GM18861 (cell line): ENCODE data around the gene EFHC2.

Source experiments
- ATAC-seq: cut with Tn5 transposase; IDR thresholded peaks from one replicate; pipeline ENCODE4 v1.9.1; 2021; ENCODE audit not compliant: unreplicated experiment

Gene EFHC2

DNA sequence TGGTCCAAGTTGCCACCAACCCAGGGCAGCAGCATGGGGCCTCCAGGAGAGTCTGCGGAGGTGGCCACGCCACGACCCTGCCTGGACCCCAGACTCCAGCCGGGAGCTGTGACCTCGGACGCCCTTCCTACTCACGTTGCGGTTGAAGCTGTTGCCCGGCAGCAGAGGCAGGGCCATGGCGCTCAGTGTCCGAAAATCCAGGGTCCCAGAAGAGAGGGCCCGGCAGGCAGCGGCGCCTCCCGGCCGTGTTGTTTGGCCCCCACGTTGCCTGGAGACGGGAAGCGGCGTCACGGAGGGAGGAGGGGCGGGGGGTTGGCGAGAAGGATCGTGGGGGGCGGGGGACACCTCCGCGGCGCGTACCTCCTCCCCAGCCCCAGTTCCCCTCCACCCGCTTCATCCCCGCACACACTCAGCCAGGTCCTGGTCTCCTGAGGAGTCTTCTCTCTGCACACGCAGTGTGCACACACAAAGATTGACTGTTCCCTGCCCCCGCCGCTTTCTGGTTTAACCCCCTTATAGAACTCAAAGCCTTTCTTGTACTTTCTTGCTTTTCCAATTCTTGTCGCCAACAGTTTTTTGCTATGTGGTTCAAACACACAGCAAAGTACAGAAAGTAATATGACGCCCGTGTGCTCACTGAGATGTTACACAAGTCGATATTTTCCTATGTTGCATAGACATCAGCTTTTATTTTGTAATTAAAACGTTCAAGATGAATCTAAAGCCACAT, at the start of gene EFHC2:
TSS of gene EFHC2 (minus strand) at position 261 of the 730 bp plus-strand sequence. CDS start at position 177, 84 bp downstream.
- no peak for ATAC-seq

DNA sequence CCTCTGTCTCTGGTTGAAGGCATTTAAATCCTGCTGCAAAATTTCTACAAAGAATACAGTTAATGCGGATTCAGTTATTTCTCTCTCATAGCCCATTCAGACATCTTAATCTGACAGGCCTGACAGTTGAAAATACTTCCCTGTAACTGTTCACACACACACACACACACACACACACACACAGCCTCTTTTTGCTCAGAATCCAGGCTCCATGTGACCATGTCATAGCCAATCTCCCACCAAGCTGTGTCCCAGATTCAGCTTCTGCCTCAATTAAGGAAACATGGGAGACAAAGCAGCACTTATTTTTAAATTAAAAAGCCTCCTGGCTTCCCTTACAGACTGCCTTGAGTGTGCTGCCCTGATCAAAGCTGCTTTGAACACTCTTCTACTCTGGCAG, 49.3 kb upstream of the EFHC2 start:
- no peak for ATAC-seq

DNA sequence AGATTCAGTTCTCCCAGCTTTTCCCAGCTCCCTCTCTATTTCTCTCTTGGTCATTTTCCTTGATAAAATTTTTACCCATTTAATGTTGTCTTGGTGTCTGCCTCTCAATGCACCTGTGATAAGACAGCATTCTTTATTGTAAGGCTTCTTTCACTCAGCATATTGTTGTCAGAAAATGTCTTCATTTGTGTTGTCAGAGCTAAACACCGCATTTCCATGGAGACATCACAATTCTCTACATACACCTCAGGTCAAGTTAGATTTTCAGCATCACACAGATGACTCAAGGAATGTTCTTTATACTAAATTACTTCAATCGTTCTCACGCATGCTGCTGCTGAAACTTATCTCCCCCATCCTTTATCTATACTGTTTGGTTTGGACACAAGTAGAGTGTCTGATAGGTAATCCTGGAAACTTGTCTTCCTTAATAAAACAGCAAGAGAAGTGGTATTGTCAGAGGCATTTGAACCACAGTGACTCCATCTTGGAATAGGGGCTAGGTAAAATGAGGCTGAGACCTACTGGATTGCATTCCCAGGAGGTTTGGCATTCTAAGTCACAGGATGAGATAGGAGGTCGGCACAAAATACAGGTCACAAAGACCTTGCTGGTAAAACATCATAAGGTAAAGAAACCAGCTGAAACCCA, 41.3 kb upstream of the EFHC2 start:
- ATAC-seq: no peak

DNA sequence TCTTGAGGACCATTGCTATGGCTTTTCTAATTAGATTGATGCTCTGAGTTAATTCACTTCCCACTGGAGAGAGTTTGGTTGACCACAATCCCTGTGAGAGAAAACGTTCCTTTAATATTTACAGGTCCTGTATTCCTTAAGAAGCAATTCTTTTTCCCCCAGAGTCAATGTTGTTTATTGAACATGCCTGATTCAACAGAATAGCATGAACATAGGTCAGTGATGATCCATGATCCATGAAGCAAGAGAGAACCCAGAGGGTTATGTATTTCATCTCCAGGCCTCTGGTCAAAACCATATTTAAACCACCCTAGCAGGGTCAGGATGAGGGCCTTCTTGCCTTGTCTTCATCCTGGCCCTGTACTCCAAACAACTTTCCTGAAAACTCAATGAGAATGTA, 39.4 kb upstream of the EFHC2 start:
- no peak for ATAC-seq

DNA sequence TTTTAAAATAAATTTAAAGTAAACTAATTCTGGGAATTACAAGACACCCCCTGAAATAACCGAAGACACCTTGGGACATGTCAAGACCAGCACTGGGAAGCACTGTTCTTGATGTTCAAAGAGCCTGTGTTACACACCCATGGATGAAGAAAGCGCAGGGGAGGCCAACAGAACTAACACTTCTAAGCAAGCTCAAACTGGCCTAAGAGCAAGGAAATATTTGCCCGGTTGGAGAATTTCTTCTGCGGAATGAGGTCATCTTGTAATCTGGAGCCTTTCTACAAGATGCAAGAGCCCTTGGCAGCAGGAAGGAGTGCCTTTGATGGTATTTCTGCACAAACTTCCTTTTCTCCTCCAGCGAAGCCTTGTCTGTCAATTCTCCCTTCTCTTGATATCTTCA, 9.3 kb upstream of the EFHC2 start:
- ATAC-seq: no peak

- no peak for ATAC-seq
These were observed 6.1 kb upstream of the EFHC2 start for GRCh38 chrX:44349561-44349960.

GRCh38 chrX:44344687-44345086, 1.2 kb upstream of the EFHC2 start:
- no peak for ATAC-seq

- no peak for ATAC-seq
These were observed 722 bp upstream of the EFHC2 start for GRCh38 chrX:44344194-44344593.

DNA sequence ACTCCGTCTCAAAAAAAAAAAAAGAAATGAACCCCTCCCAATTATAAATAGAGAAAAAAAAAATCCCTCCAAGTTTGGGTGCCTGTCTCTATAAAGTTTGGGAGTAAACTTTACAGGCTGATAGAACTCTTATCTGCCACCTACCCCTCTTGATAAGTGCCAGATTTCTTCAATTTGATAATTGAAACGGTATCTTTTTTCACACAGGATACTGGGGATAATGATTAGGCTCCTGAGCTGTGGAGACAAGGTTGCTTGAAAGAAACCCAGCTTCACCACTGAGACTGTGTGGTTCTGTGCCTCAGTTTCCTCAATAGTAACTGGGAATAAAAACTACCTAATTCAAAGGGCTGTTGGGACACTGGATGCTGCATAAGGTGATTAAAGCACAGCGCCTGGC, 606 bp downstream of the EFHC2 start:
- no peak for ATAC-seq

DNA sequence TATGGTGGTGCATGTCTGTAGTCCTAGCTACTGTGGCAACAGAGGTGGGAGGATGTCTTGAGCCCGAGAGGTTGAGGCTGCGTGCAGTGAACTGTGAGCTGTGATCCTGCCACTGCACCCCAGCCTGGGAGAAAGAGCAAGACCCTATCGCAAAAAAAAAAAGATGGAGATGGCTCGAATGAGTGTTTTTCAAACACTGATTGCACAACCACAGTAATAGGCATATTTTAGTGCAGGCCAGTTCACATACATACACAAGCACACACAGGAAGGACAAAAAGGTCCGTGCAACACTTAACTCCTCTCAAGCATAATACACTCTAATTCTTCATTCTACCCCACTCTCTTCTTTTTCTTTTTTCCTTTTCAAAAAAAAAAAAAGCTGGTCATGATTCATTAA, 5.1 kb downstream of the EFHC2 start:
- no peak for ATAC-seq

- no peak for ATAC-seq
These were observed 11.0 kb downstream of the EFHC2 start for GRCh38 chrX:44332437-44332836.

- ATAC-seq: no peak
These were observed 13.2 kb downstream of the EFHC2 start for GRCh38 chrX:44330227-44330626.

GRCh38 chrX:44319550-44319949, 23.9 kb downstream of the EFHC2 start:
- ATAC-seq: no peak

GRCh38 chrX:44317181-44317580, 26.3 kb downstream of the EFHC2 start:
- no peak for ATAC-seq

DNA sequence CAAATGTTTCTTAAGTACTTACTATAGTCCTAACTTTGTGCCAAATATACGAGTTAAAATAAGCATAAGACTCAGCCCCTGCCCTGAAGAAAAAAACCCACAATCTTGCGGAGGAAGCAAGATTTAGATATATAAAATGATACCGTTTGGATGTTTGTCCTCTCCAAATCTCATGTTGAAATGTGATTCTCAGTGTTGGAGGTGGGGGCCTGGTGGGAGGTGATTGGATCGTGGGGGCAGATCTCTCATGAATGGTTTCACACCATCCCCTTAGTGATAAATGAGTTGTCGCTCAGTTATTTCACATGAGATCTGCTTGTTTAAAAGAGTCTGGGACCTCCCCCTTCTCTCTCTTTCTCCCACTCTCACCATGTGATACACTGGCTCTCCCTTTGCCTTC, 28.7 kb downstream of the EFHC2 start:
- ATAC-seq: no peak

DNA sequence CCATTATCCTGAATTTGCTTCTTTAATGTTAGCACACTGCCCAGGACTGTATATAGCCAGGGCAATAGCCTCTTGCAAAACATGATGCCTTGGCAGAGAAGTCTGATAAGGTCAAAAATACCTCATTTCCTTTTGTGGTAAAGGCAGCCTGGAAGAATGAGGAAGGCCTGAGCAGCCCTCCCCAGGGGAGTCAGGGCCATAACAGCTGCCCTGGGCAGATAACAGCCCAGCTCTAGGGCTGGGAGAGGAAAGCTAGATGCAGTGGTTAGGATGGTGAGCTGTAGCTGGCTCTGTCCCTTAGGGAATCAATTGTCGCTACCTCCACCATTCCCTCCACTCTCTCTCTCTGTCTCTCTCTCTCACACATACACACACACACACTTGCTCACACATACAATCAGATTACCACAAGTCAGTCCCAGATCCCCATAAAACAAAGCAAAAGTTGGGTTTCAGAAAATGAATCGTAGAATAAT, 29.2 kb downstream of the EFHC2 start:
- peak; percentile 82 for ATAC-seq

DNA sequence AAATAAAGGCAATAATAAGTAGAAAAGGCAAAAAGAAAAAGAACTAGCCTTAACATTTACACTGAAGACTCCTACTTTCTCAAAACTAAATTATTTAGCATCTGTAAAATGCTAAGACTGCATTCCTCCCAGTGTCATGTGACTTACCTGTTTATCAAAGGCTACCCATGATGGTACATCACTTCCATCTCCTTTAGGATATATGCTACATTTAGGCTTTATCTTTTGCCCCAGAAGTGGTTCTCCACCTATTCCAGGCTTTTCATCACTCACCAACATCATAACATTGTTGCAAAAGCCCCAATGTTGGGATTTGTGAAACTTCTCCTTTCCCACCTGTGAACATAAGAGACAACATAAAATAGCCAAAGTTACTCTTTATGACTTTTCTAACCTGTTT, 31.1 kb downstream of the EFHC2 start:
- no peak for ATAC-seq

- no peak for ATAC-seq
These were observed 33.2 kb downstream of the EFHC2 start for GRCh38 chrX:44310227-44310626.

DNA sequence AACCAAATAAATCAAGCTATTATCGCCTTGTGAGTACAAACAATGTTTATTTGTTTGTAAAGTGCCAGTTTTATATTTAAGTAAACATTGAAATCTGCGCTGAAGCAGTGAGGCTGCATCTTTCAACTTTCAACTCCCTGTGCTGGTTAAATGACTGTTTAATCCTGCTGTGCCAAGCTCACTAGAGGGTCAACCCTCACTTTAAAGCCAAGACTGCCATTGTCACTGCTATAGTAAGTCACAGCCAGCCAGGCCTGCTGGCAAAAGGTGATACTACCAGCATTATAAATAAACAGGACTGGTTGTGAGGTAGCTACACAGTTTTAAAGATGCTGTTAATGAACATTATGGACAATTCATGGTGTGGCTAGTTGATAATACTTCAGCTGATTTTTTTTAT, 34.6 kb downstream of the EFHC2 start:
- no peak for ATAC-seq

GRCh38 chrX:44306356-44306755, 37.1 kb downstream of the EFHC2 start:
- no peak for ATAC-seq

- ATAC-seq: no peak
These were observed 37.6 kb downstream of the EFHC2 start for GRCh38 chrX:44305921-44306320.

GRCh38 chrX:44303119-44303518, 40.4 kb downstream of the EFHC2 start:
- no peak for ATAC-seq

DNA sequence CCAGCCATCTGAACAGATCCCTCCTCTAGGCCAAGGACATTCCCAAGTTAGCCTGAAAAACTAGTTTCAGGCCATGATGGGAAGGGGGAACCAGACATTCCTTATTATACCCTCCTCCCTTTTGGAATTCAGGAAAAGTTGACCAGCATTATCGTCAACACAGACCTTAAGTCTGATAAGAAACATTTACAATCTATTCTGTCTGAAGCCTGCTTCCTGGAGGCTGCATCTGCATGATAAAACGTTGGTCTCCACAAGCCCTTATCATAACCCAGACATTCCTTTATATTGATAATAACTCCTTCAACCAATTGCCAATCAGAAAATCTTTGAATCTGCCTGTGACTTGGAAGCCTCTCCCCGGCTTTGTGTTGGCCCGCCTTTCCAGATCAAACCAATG, 44.3 kb downstream of the EFHC2 start:
- no peak for ATAC-seq
